HepG2 (cell line): ENCODE data around the gene ARF6. TPM values are rescaled to one million over a fixed set of nuclear protein-coding genes. Genes with fewer than 3 reads are reported as not detected.

ENCODE experiments used
- ATAC-seq: fragments of 200-7000 bp; cut with Tn5 transposase; 3 replicates; pipeline ENCODE4 v1.9.1; 2020; ENCODE audit warnings: mild to moderate bottlenecking, moderate library complexity
- BruUV-seq: library from RNA; stranded (reverse); fragments of 400-500 nt; replicated peaks from 2 replicates; lab custom pipeline; 2021; lab: Mats Ljungman, UMichigan
- CTCF ChIA-PET: fragments of 300-600 bp; formaldehyde crosslinking; extraction: SDS; loops from one replicate; lab custom pipeline; 2021; ENCODE audit warnings: low total read pairs, inconsistent platforms, low intra/inter-chr PET ratio; lab: Yijun Ruan, JAX
- POLR2A ChIA-PET: fragments of 350-600 bp; sonication (Branson Sonifier 250); formaldehyde crosslinking; loops from one replicate; lab custom pipeline; 2020; ENCODE audit warnings: antibody characterized with exemption, inconsistent platforms; lab: Yijun Ruan, JAX
- DNase-seq: peaks from one replicate; pipeline ENCODE4 v3.0.0-alpha.2; 2015; ENCODE audit warnings: low spot score
- FAIRE-seq: peaks from 3 replicates; lab custom pipeline; 2011; peaks lifted over from hg19 to GRCh38; lab: Jason Lieb, UNC
- H2AFZ ChIP-seq: one replicate; pipeline ENCODE4 v1.6.1; 2011; ENCODE audit warnings: low read length, inconsistent platforms
- H3K27ac ChIP-seq: fragments of 300-600 bp; 3 replicates; pipeline ENCODE4 v1.8.0; 2011; ENCODE audit warnings: mixed run types, mild to moderate bottlenecking, mixed read lengths, low read length, inconsistent platforms; ENCODE audit not compliant: insufficient read depth; ENCODE audit errors: extremely low read length
- H3K27me3 ChIP-seq, 2 experiments: fragments of 200-600 bp in 1 of 2; 2 replicates in 1 of 2; 3 replicates in 1 of 2; pipeline versions ENCODE4 v1.6.0 to v1.8.0; 2011; ENCODE audit warnings: low read length in 2 of 2, mild to moderate bottlenecking in 2 of 2, moderate library complexity in 2 of 2, inconsistent platforms in 1 of 2; ENCODE audit not compliant: insufficient read depth in 2 of 2, control insufficient read depth in 1 of 2
- H3K36me3 ChIP-seq, 2 experiments: fragments of 200-600 bp in 1 of 2; replicated peaks in 1 of 2; 2 replicates in 1 of 2; 3 replicates in 1 of 2; pipeline versions ENCODE4 v1.5.1 to v1.8.0; 2011; ENCODE audit warnings: low read length in 2 of 2, inconsistent platforms in 1 of 2; ENCODE audit not compliant: insufficient read depth in 2 of 2, control insufficient read depth in 1 of 2
- H3K4me1 ChIP-seq: 2 replicates; pipeline ENCODE4 v1.5.1; 2012; ENCODE audit warnings: low read length, inconsistent platforms; ENCODE audit not compliant: insufficient read depth
- H3K4me2 ChIP-seq: 2 replicates; pipeline ENCODE4 v1.6.0; 2011; ENCODE audit warnings: low read depth, low read length, inconsistent platforms
- H3K4me3 ChIP-seq, 3 experiments: fragments of 200-600 bp in 1 of 3; sonication (generic), shearing (Covaris generic) in 1 of 3; replicated peaks in 1 of 3; 2 replicates each; pipeline ENCODE4 v1.5.1; 2011 to 2016; ENCODE audit warnings: low read length in 3 of 3, inconsistent platforms in 2 of 3, low read depth in 2 of 3, mild to moderate bottlenecking in 2 of 3, control low read depth in 1 of 3, mixed read lengths in 1 of 3; ENCODE audit not compliant: insufficient read depth in 1 of 3
- H3K79me2 ChIP-seq: one replicate; pipeline ENCODE4 v1.6.1; 2011; ENCODE audit warnings: low read length, inconsistent platforms; ENCODE audit not compliant: insufficient read depth
- H3K9ac ChIP-seq: 2 replicates; pipeline ENCODE4 v1.6.0; 2011; ENCODE audit warnings: mild to moderate bottlenecking, low read depth, low read length, inconsistent platforms; ENCODE audit not compliant: insufficient read depth
- H3K9me3 ChIP-seq: 2 replicates; pipeline ENCODE4 v1.5.1; 2012; ENCODE audit warnings: mild to moderate bottlenecking, low read length
- H4K20me1 ChIP-seq: 2 replicates; pipeline ENCODE4 v1.6.0; 2011; ENCODE audit warnings: inconsistent platforms, mild to moderate bottlenecking, low read length, moderate library complexity; ENCODE audit not compliant: insufficient read depth
- HNRNPK ChIP-seq: fragments of 200-400 bp; formaldehyde crosslinking; IDR thresholded peaks from 2 replicates; pipeline ENCODE4 v1.6.1; 2018; ENCODE audit warnings: low read length, low read depth, moderate library complexity, mild to moderate bottlenecking; ENCODE audit not compliant: poor library complexity, severe bottlenecking
- NFKBIZ ChIP-seq: IDR thresholded peaks from 2 replicates; pipeline ENCODE4 v1.6.1; 2018; ENCODE audit warnings: missing genetic modification reagents, missing compliant biosample characterization
- SRSF1 ChIP-seq: fragments of 200-400 bp; formaldehyde crosslinking; optimal IDR thresholded peaks from 2 replicates; pipeline ENCODE3; 2017; ENCODE audit warnings: mild to moderate bottlenecking, low read depth, low read length, moderate library complexity
- WGBS: methylation state at CpG from one replicate; pipeline ENCODE4 v1.1.6; 2017; ENCODE audit warnings: low lambda C conversion rate; 5-methylcytosine and 5-hydroxymethylcytosine counted together
- in situ Hi-C: cut with HindIII; loops from 2 replicates; pipeline ENCODE4 v1.10.0; 2017; ENCODE audit warnings: low pct_unique_long_range_greater_than_20kb; ENCODE audit not compliant: extremely low pct_ligation_motif_present
- intact Hi-C: fragments of 100-400 bp; cut with micrococcal nuclease; formaldehyde crosslinking; loops from one replicate; pipeline ENCODE4 v1.10.0; 2022; ENCODE audit not compliant: unreplicated experiment
- polyA plus RNA-seq, 8 experiments: library from polyadenylated mRNA; depleted of rRNA in 3 of 8; stranded (reverse) in 7 of 8; unstranded in 1 of 8; fragments of >200 nt; fragmentation: Illumina TruSeq in 4 of 8; extraction: Trizol in 4 of 8; gene quantifications; 2 replicates each; pipeline versions ENCODE4 v1.2.1 to v1.2.3, GENCODE V29; 2011 to 2016; ENCODE audit warnings: low read depth in 4 of 8, missing spikeins in 1 of 8, mixed read lengths in 1 of 8; ENCODE audit not compliant: insufficient read depth in 1 of 8
- total RNA-seq, 5 experiments: library from RNA; depleted of rRNA; stranded (reverse); fragments of >200 nt; fragmentation: Illumina TruSeq; extraction: Trizol; gene quantifications; 2 replicates each; pipeline ENCODE4 v1.2.3, GENCODE V29; 2016; ENCODE audit warnings: low read depth in 1 of 5
- TF ChIP-seq, protein P1 (sequence below): sonication (generic); formaldehyde crosslinking; conservative IDR thresholded peaks from 2 replicates; pipeline ENCODE4 v1.8.1; 2023; ENCODE audit warnings: missing genetic modification reagents

Gene ARF6
- total and polyA plus RNA-seq, 2 of the 13 experiments (the other 11 are each of a cell fraction or from before 2014, with no cell fraction given), result 12.7 to 31.9 TPM

GRCh38 chr14:49863487-49864281 lies 29.2 kb upstream of the ARF6 start:
- H3K79me2 ChIP-seq, result no peaks in the 10 kb centered on the region
- no peaks in the 10 kb centered on the region; a peak in 1 of 5 replicates for H3K27me3 ChIP-seq
- peak; percentile 38 for TF ChIP-seq HNRNPK
- TF ChIP-seq, protein P1, sequence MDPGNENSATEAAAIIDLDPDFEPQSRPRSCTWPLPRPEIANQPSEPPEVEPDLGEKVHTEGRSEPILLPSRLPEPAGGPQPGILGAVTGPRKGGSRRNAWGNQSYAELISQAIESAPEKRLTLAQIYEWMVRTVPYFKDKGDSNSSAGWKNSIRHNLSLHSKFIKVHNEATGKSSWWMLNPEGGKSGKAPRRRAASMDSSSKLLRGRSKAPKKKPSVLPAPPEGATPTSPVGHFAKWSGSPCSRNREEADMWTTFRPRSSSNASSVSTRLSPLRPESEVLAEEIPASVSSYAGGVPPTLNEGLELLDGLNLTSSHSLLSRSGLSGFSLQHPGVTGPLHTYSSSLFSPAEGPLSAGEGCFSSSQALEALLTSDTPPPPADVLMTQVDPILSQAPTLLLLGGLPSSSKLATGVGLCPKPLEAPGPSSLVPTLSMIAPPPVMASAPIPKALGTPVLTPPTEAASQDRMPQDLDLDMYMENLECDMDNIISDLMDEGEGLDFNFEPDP (CRISPR knock-in tag), result no peak
- TF ChIP-seq NFKBIZ (CRISPR knock-in tag), result no peak
- TF ChIP-seq SRSF1, result no peak
- BruUV-seq, result no TSS peak
- no peaks in the 10 kb centered on the region for H4K20me1 ChIP-seq
- H3K36me3 ChIP-seq, result no peaks in the 10 kb centered on the region
- intact Hi-C loops (loop anchor here (2.0 to 10.0 kb wide), 4 partner anchors 139 to 669 kb away; partner anchors contain the start of gene MAP4K5), in situ Hi-C loops (loop anchor here (5.0 to 25.0 kb wide), 3 partner anchors 249 to 674 kb away; partner anchors contain the start of genes MAP4K5 and SOS2)
- no peak for DNase-seq
- no peak for FAIRE-seq
- peaks cover 39% of the 10 kb centered on the region for H3K4me1 ChIP-seq
- 10% methylated on average over 9 of the region's 9 CpGs for WGBS
- H3K4me3 ChIP-seq, result peak overlapping the region; percentile 70 to 95 (median 89)
- peak overlapping the region; percentile 87 for H3K9ac ChIP-seq
- POLR2A ChIA-PET, result interaction anchor here (0.6 to 4.0 kb wide), 18 partner anchors 10 to 260 kb away, joined by 3 to 35 read pairs (median 5); partner anchors contain the start of genes KLHDC2, MGAT2, NEMF and RPL36AL
- peak overlapping the region; percentile 85 for H3K4me2 ChIP-seq
- H3K27ac ChIP-seq, result peak overlapping the region; percentile 78
- no peak for ATAC-seq
- no peak overlapping the region for H2AFZ ChIP-seq
- H3K9me3 ChIP-seq, result no peaks in the 10 kb centered on the region
- CTCF ChIA-PET, result interaction anchor here (1.5 to 2.8 kb wide), 3 partner anchors 10 to 242 kb away, joined by 3 to 40 read pairs (median 29); partner anchors contain the start of gene NEMF
